Mammary epithelial cell (primary cell): ENCODE data around the gene CEP104.

Source experiments
- CTCF ChIP-seq, 2 donors: IDR thresholded peaks in 1 of 2; conservative IDR thresholded peaks in 1 of 2; 2 replicates each; pipeline ENCODE4 v1.5.1; 2011 to 2012; ENCODE audit warnings: inconsistent platforms in 2 of 2, low read length in 2 of 2, mild to moderate bottlenecking in 2 of 2, control low read depth in 1 of 2, low read depth in 1 of 2; ENCODE audit not compliant: insufficient read depth in 1 of 2; ENCODE audit errors: extremely low read depth in 1 of 2
- EZH2 ChIP-seq: IDR thresholded peaks from 2 replicates; pipeline ENCODE4 v1.6.1; 2012; ENCODE audit warnings: low read length, inconsistent platforms, borderline replicate concordance

- TF ChIP-seq CTCF (conservative IDR thresholded peaks at IDR 0.05 in 1 of 2, IDR thresholded peaks at IDR 0.05 in 1 of 2; ENCODE audit: extremely low read depth in 1 of 2, insufficient read depth in 1 of 2, low read depth in 1 of 2, low read length in 2 of 2) (no peak), EZH2 (no peak)
Measured at GRCh38 chr1:3850857-3851256, 6.2 kb downstream of the CEP104 start.
